CD14-positive monocyte (primary cell): ENCODE measurements around the gene ALKBH8. TPM values are rescaled to one million over a fixed set of nuclear protein-coding genes. Genes with fewer than 3 reads are reported as not detected.

ENCODE experiments used
- DNase-seq, 3 donors: peaks; one replicate each; pipeline ENCODE4 v3.0.0-alpha.2; 2011 to 2022
- H2AFZ ChIP-seq: 2 replicates; pipeline ENCODE4 v1.6.0; 2012; ENCODE audit warnings: mild to moderate bottlenecking, low read depth, low read length, inconsistent platforms; ENCODE audit not compliant: insufficient read depth, poor library complexity, severe bottlenecking
- H3K27ac ChIP-seq, 2 donors: 1 replicate in 1 of 2; 2 replicates in 1 of 2; pipeline ENCODE4 v1.5.1; 2012 to 2013; ENCODE audit warnings: low read length in 2 of 2, control low read depth in 1 of 2, inconsistent platforms in 1 of 2, low read depth in 1 of 2, mild to moderate bottlenecking in 1 of 2
- H3K27me3 ChIP-seq, 2 donors: one replicate each; pipeline versions ENCODE4 v1.6.0 to v1.6.1; 2011 to 2013; ENCODE audit warnings: low read length in 2 of 2; ENCODE audit not compliant: control insufficient read depth in 2 of 2, insufficient read depth in 2 of 2
- H3K36me3 ChIP-seq, 2 donors: replicated peaks in 1 of 2; 1 replicate in 1 of 2; 2 replicates in 1 of 2; pipeline versions ENCODE4 v1.5.1 to v1.6.1; 2012 to 2013; ENCODE audit warnings: low read length in 2 of 2, control low read depth in 1 of 2, inconsistent platforms in 1 of 2, mild to moderate bottlenecking in 1 of 2; ENCODE audit not compliant: insufficient read depth in 2 of 2, control insufficient read depth in 1 of 2
- H3K4me1 ChIP-seq, 2 donors: 1 replicate in 1 of 2; 2 replicates in 1 of 2; pipeline versions ENCODE4 v1.5.1 to v1.6.1; 2012 to 2013; ENCODE audit warnings: low read length in 2 of 2, control low read depth in 1 of 2, inconsistent platforms in 1 of 2, mild to moderate bottlenecking in 1 of 2, moderate library complexity in 1 of 2; ENCODE audit not compliant: insufficient read depth in 2 of 2, control insufficient read depth in 1 of 2
- H3K4me2 ChIP-seq: replicated peaks from 2 replicates; pipeline ENCODE3; 2012; ENCODE audit warnings: low read length, moderate library complexity, mild to moderate bottlenecking; ENCODE audit not compliant: poor library complexity, severe bottlenecking; ENCODE audit errors: extremely low read depth
- H3K4me3 ChIP-seq, 3 experiments: fragments of 200-600 bp in 1 of 3; sonication (generic) in 1 of 3; replicated peaks in 1 of 3; 1 replicate in 2 of 3; 2 replicates in 1 of 3; pipeline ENCODE4 v1.5.1; 2011 to 2013; ENCODE audit warnings: low read length in 3 of 3, mild to moderate bottlenecking in 3 of 3, control low read depth in 2 of 3, low read depth in 2 of 3, inconsistent platforms in 1 of 3, moderate library complexity in 1 of 3
- H3K79me2 ChIP-seq: 2 replicates; pipeline ENCODE4 v1.6.0; 2012; ENCODE audit warnings: mild to moderate bottlenecking, control low read depth, inconsistent platforms, low read length, moderate library complexity; ENCODE audit not compliant: insufficient read depth
- H3K9ac ChIP-seq: 2 replicates; pipeline ENCODE4 v1.6.0; 2017; ENCODE audit warnings: low read length, mild to moderate bottlenecking; ENCODE audit not compliant: insufficient read depth, poor library complexity, severe bottlenecking
- H3K9me3 ChIP-seq, 2 donors: replicated peaks in 1 of 2; 1 replicate in 1 of 2; 2 replicates in 1 of 2; pipeline versions ENCODE4 v1.5.1 to v1.6.1; 2012 to 2013; ENCODE audit warnings: low read length in 2 of 2, control low read depth in 1 of 2; ENCODE audit not compliant: control insufficient read depth in 1 of 2, insufficient read depth in 1 of 2
- H4K20me1 ChIP-seq: 2 replicates; pipeline ENCODE4 v1.6.0; 2012; ENCODE audit warnings: mild to moderate bottlenecking, low read length, control low read depth, moderate library complexity; ENCODE audit not compliant: insufficient read depth
- H3K27ac Mint-ChIP-seq, 7 donors: one replicate each; pipeline ENCODE4 v1.8.0; 2020; ENCODE audit warnings: mild to moderate bottlenecking in 7 of 7, mixed read lengths in 7 of 7, moderate library complexity in 6 of 7, inconsistent platforms in 2 of 7
- H3K27me3 Mint-ChIP-seq, 3 donors: one replicate each; pipeline ENCODE4 v1.8.0; 2021 to 2022; ENCODE audit warnings: low read depth in 3 of 3, mild to moderate bottlenecking in 3 of 3, mixed read lengths in 3 of 3, moderate library complexity in 3 of 3, inconsistent platforms in 1 of 3
- H3K36me3 Mint-ChIP-seq, 2 donors: one replicate each; pipeline ENCODE4 v1.8.0; 2020; ENCODE audit warnings: mixed read lengths in 2 of 2, inconsistent platforms in 1 of 2, mild to moderate bottlenecking in 1 of 2
- H3K4me1 Mint-ChIP-seq: one replicate; pipeline ENCODE4 v1.8.0; 2020; ENCODE audit warnings: mild to moderate bottlenecking, mixed read lengths
- H3K4me3 Mint-ChIP-seq, 2 donors: one replicate each; pipeline ENCODE4 v1.8.0; 2020; ENCODE audit warnings: mild to moderate bottlenecking in 2 of 2, mixed read lengths in 2 of 2, moderate library complexity in 1 of 2
- H3K9me3 Mint-ChIP-seq, 7 donors: one replicate each; pipeline ENCODE4 v1.8.0; 2020 to 2022; ENCODE audit warnings: mixed read lengths in 7 of 7, mild to moderate bottlenecking in 6 of 7, moderate library complexity in 6 of 7, inconsistent platforms in 2 of 7
- whole genome bisulfite sequencing: methylation state at CpG from one replicate; pipeline ENCODE4 v1.1.5; 2013; ENCODE audit warnings: missing lambda C conversion rate; ENCODE audit not compliant: insufficient coverage; 5-methylcytosine and 5-hydroxymethylcytosine counted together
- intact Hi-C, 2 donors: fragments of 100-400 bp; cut with micrococcal nuclease; formaldehyde crosslinking; loops; one replicate each; pipeline versions ENCODE4 v1.15.0 to v1.15.1; 2023
- polyA plus RNA-seq, 3 donors: library from polyadenylated mRNA; depleted of rRNA in 1 of 3; unstranded in 2 of 3; stranded (reverse) in 1 of 3; fragments of 300-500 nt in 2 of 3; fragments of >200 nt in 1 of 3; fragmentation: Illumina TruSeq in 2 of 3; gene quantifications; 1 replicate in 2 of 3; 2 replicates in 1 of 3; pipeline ENCODE4 v1.2.3, GENCODE V29; 2012 to 2021
- TF ChIP-seq, protein P1 (sequence below): fragments of 200-600 bp; IDR thresholded peaks from one replicate; pipeline ENCODE4 v1.8.0; 2022; ENCODE audit warnings: antibody characterized with exemption, mild to moderate bottlenecking

Gene ALKBH8
- polyA plus RNA-seq, 3 donors, result 0.83 to 2.6 (median 1.8) TPM

DNA sequence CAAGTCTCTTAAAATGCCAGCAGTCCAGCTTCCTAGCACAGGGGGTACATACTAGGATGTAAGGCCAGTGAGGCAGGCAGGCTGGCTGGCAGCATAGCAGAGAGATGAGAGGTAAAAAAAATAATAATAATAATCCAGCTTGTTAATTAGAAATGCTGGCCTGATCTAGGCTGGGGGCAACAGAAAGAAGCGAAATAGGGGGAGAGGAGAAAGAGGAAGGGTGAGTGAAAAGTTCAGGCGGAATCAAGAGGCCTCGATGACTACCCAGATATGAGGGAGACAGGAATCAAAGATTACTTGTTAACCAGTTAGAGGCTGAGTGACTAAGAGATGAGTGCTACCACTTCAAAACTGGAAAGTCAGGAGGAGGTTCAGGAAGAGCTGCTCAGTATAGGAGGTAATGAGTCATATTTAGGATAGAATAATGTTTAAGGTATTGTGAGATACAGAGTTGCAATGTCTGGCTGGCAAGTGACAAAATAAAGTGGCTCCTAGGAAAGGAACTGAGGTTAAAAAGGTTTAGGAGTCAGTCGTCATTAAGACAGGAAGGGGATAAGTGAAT, 2.8 kb downstream of the ALKBH8 start:
- H3K79me2 ChIP-seq, result peaks cover 9% of the 10 kb centered on the region
- H2AFZ ChIP-seq, result no peak overlapping the region
- H3K27ac ChIP-seq, result no peak overlapping the region
- Mint-ChIP-seq H3K4me1 (peaks cover 25% of the 10 kb centered on the region), H3K4me3 (no peak overlapping the region), H3K9me3 (no peaks in the 10 kb centered on the region), H3K27me3 (peaks cover under 1 to 2% (median 1%) of the 10 kb centered on the region in 3 donors), H3K36me3 (peaks cover 17 to 19% of the 10 kb centered on the region in 2 donors), H3K27ac (peak overlapping the region in 1 of 7 donors; percentile 59)
- no peaks in the 10 kb centered on the region for H4K20me1 ChIP-seq
- H3K4me1 ChIP-seq, result peaks cover 20 to 21% of the 10 kb centered on the region in 2 donors
- no CpG with 5 or more reads among the region's 4 CpGs for WGBS
- H3K9ac ChIP-seq, result no peak overlapping the region
- no peaks in the 10 kb centered on the region for H3K9me3 ChIP-seq
- no peak overlapping the region for H3K4me2 ChIP-seq
- H3K36me3 ChIP-seq, result peaks cover 15 to 17% of the 10 kb centered on the region in 2 donors
- TF ChIP-seq, protein P1, sequence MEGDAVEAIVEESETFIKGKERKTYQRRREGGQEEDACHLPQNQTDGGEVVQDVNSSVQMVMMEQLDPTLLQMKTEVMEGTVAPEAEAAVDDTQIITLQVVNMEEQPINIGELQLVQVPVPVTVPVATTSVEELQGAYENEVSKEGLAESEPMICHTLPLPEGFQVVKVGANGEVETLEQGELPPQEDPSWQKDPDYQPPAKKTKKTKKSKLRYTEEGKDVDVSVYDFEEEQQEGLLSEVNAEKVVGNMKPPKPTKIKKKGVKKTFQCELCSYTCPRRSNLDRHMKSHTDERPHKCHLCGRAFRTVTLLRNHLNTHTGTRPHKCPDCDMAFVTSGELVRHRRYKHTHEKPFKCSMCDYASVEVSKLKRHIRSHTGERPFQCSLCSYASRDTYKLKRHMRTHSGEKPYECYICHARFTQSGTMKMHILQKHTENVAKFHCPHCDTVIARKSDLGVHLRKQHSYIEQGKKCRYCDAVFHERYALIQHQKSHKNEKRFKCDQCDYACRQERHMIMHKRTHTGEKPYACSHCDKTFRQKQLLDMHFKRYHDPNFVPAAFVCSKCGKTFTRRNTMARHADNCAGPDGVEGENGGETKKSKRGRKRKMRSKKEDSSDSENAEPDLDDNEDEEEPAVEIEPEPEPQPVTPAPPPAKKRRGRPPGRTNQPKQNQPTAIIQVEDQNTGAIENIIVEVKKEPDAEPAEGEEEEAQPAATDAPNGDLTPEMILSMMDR, result no peak
- H3K27me3 ChIP-seq, result no peaks in the 10 kb centered on the region
- H3K4me3 ChIP-seq, result no peak overlapping the region
- DNase-seq, result peak in 1 of 3 donors; percentile 23
- intact Hi-C loops, result no loop called here

DNA sequence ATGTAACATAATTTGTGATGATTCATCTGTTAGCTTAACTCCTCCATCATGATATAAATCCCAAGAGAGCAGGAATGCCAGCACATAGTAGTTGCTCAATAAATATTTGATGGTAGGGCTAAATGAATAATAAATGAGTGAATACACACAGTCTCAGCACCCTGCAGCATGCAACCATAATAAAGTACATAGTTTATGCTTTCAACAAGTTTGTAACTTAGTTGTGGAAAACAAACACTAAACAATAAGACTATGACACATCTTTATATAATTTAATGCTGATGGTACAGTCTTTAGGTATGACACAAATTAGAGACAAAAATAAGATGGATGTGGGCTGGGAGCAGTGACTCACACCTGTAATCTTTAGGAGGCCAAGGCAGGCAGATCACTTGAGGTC, 3.8 kb downstream of the ALKBH8 start:
- Mint-ChIP-seq H3K27me3 (peaks cover 0 to 1% (median 0%) of the 10 kb centered on the region in 3 donors), H3K4me3 (no peak overlapping the region), H3K4me1 (peaks cover 26% of the 10 kb centered on the region), H3K9me3 (no peaks in the 10 kb centered on the region), H3K36me3 (peaks cover 18 to 23% of the 10 kb centered on the region in 2 donors), H3K27ac (no peak overlapping the region)
- Histone ChIP-seq H4K20me1 (no peaks in the 10 kb centered on the region), H2AFZ (no peak overlapping the region), H3K4me1 (peaks cover 20 to 21% of the 10 kb centered on the region in 2 donors), H3K27me3 (no peaks in the 10 kb centered on the region), H3K9me3 (no peaks in the 10 kb centered on the region), H3K36me3 (peaks cover 17 to 18% of the 10 kb centered on the region in 2 donors), H3K79me2 (peaks cover 9% of the 10 kb centered on the region), H3K27ac (no peak overlapping the region), H3K4me2 (no peak overlapping the region), H3K4me3 (no peak overlapping the region), H3K9ac (no peak overlapping the region)
- TF ChIP-seq, protein P1, result no peak
- no peak for DNase-seq
- intact Hi-C loops, result no loop called here
